Suppressor macrophage treated with lipopolysaccharide for 1 hour (primary cell): ENCODE results near the gene TMEM175.

Source experiments
- DNase-seq, 3 donors: peaks; one replicate each; pipeline ENCODE4 v3.0.0-alpha.2; 2020 to 2022

The TMEM175 gene

GRCh38 chr4:960636-961350 is 28.5 kb downstream of the TMEM175 start:
- DNase-seq = no peak

- DNase-seq = no peak
Observed at GRCh38 chr4:961351-962230, 29.3 kb downstream of the TMEM175 start.

DNA sequence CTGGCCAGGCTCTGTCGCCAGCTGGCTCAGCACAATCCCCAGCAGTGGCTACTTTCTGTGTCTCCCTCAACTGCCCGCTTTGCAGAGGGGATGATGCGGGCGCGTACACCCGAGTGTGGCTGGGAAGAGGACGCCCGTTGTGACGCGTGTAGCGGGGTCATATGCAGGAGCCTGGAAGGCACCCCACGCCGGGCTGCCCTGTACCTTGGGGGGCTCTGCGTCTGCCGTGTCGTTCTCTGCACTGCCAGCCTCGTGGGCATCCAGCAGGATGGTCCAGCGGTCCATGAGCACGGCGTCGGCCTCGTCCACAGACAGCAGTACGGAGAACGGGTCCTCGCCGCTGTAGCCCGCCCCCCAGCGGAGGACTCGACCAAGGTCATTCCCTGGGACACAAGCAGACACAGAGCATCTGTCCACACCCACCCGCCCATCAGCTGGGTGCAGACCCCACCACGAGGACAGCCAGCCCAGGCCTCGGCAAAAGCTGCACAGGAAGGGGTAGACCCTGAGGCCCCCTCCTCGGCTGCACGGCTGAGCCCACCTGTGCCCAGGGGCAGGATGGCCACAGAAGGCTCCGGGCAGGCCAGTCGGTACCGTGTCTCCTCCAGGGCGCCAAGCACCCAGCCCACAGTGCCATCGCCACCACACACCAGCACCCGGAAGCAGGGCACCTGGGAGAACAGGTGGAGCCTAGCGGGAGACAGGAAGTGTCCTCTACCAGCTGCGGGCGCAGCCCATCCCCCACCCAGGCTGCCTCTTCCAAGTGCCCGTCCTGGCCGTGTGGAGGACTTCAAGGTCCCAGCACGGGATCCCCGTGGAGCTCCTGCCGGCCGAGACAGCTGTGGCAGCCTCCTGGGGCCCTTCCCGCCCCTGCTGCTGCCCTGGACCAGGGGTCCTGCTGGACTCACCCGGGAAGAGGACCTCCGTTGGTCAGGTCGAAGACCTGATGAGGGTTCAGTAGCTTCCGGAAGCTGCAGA is 30.3 kb downstream of the TMEM175 start:
- DNase-seq = no peak

DNA sequence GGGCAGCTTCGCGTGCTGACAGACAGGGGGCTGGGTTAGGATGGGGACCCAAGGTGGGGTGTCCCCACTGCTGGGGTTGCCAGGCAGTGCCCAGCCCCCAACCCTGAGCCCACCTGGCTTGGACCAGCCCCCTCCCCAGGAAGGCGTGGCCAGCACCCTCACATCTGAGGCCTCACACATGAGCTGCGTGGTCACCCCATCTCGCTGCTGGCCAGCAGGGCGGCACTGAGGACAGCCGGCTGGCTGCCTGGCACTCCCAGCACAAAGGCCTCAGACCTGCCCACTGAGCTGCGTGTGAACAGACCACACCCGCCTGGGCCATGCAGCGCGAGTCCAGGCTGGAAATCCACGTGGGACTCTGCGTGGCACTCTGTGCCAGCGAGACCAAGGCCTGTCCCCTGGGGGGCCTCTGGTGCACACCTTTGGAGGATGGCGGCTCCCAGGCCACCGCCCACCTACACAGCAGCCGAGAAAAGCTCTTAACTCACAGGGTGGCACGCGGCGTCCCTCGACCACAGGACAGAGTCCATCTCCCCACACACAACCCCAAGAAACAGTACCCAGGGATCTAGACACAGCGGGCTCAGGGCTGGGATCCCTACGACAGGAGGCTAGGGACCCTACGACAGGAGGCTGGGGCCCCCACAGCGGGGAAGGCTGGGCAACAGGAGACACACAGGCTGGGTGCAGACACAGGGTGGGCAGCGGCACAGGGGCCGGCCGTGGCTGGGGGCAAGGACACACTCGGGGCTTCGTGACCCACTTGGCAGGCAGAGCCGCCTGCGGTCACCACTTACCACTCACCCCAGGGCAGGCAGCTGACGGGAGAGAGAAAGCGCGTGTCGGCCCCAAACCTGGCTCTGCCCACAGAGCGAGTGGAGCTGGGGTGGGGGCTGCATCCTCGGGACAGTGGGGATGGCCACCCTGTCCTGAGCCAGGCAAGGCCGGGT is 31.3 kb downstream of the TMEM175 start:
- no peak for DNase-seq

- no peak for DNase-seq
Observed at GRCh38 chr4:964346-965025, 32.2 kb downstream of the TMEM175 start.

DNA sequence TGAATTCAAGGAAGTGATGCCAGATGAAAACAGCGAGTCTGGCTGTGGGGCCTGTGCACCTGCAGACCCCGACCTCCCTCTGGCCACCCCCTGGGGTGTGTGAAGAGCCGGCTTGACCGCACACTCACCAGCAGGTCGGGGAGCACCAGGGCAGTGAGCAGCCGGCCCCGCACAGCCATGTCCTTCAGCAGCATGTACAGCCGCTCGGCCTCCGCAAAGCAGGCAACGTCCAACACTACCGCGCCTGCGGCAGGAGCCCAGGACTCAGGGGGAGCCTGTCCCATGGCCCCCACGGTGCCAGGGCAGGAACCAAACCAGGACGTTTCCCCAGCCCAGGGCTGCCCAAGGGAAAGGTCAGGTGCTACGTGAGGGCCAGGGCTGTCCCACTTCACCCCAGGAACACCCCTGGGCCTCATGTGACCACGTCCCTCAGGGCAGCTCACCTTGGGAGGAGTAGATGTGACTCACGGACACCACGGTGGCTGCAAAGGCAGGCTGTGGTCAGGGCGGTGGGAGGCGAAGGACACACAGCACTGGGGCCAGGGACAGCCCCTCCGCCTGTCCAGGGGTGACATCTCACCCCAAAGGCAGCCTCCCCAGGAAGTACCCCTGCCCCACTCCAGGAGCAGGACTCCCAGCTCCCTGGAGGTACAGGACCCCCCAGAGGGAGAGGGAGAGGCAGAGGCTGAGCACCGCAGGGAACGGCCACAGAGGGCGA is 32.9 kb downstream of the TMEM175 start:
- no peak for DNase-seq

GRCh38 chr4:965766-966134 is 33.5 kb downstream of the TMEM175 start:
- DNase-seq = no peak

DNA sequence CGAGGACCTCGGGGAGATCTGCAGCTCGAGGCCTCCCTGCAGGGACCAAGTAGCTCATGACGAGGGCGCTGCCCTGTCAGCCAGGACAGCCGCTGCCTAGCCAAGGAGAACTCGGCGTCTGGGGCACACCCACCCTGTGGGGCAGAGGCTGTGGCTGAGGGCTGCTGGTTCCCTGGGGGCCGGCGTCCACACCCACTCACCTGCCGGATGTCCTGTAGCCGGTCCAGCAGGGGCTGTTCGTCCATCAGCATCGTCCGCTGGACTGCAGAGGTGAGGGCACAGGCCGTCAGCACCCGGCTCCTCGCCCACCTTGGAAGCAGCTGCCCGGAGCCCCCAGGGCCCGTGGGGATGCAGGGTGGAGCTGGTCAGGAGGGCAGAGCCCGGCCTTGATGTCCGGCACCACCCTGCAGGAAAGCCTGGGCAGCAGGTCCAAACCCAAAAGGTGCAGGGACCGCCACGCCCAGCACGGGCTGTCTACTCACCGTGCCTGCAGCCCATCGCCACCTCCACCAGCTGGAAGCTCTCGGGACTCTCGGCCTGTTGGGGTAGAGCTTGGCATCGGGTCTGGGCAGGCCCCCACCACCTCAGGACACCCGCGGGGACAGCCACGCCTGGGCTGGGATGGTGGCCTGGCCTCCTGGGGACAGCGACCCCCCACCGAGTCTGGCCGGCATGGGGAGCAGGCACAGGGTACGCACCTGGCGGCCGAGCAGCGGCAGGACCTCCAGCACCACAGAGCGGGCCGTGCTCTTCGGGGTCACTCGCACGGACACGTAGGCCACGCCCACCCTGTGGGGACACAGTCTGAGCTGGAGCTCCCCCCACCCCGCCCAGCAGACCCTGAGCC is 34.2 kb downstream of the TMEM175 start:
- DNase-seq = no peak

DNA sequence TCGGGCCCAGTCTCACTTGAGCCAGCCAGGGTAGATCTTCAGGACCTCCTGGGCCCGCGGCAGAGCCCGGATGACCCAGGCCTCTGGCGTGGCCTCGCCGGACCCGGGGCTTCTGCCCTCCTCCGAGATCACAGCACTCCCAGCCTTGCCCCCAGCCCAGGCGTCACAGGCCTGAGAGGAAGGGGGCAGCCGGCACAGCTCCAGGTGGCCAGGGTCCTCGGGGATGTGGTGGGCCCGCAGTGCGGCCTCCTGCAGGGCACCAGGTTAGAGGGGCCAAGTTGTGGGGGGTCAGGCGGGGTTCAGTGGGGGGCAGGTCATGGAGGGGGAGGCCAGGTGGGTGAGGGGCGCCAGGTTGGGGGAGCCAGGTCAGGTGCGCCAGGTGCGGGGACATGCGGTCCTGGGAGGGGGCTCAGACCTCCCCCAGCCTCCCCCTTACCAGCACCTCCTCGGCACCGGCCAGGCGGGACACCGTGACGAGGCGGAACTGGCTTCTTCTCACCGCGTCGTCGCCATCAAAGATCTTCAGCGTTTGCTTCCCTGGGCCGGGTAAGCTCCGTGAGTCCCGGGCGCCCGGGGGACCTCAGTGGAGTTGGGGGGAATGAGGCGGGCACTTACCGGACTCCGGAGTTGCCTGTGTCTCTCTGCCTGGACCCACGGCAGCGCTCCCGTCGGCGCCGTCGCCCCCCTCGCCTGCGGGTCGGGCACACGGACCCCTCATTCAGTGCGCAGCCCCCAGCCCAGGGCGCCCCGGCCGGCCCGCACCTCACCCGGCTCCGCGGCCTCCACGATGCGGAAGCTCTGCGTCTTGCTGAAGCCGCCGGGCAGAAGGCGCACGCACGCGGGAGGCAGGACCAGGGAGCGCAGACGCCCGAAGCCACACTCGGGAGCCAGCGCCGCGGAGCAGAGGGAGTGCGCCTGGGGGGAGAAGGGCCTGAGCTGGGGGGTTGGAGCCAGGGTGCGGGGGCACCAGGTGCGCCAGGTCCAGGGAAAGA is 35.1 kb downstream of the TMEM175 start:
- DNase-seq = peak in 2 of 3 donors; percentile 14 to 49

DNA sequence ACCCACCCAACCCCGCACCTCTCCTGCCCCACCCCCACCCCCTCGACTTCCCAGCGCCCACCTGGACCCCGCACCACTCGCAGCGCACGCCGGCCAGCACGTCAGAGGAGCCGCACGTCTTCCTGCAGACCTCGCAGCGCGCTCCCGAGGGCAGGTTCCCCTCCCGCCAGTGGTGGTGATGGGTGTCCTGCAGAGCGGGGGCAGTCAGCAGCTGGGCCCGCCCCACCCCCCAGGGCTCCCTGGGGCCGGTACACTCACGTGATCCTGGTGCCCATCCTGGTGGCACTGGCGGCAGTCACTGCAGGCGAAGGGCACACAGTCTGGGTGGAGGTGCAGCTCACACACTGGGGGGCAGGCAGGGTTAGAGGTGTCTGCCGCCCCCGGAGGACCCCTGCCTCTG is 36.0 kb downstream of the TMEM175 start:
- no peak for DNase-seq

- DNase-seq = no peak
Observed at GRCh38 chr4:968621-969394, 36.5 kb downstream of the TMEM175 start.

GRCh38 chr4:970046-970745 is 37.9 kb downstream of the TMEM175 start:
- DNase-seq = peak in 2 of 3 donors; percentile 12 to 40

DNA sequence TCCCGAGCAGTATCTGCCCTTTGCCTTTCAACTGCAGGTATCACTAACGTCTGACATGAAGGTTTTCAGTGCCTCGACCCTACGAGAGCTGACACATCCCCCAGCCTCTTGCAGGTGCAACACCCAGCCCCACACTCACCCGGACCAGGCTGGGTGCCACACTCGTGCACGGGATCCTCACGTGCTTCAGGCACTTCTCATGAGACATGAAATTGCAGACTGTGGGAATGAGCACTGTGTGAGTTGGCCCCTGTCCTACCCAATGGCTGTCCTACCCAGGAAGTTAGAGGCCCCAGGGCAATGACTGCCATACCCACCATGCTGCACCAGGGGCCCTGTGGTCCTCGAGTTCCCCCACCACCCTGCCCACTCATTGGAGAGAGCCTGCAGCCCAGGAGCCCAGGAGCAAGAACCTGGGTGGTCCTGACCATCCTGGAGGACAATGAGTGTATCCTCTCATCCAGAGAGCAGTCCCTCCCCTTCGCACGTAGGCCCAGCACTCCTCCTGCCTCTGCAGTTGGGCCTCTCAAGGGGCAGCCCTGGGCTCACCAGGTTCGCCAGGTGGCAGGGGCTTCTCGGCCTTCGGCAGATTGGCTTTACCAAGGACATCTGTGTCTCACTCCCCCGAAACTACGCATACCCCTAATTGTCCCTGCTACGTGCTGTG is 38.7 kb downstream of the TMEM175 start:
- no peak for DNase-seq

DNA sequence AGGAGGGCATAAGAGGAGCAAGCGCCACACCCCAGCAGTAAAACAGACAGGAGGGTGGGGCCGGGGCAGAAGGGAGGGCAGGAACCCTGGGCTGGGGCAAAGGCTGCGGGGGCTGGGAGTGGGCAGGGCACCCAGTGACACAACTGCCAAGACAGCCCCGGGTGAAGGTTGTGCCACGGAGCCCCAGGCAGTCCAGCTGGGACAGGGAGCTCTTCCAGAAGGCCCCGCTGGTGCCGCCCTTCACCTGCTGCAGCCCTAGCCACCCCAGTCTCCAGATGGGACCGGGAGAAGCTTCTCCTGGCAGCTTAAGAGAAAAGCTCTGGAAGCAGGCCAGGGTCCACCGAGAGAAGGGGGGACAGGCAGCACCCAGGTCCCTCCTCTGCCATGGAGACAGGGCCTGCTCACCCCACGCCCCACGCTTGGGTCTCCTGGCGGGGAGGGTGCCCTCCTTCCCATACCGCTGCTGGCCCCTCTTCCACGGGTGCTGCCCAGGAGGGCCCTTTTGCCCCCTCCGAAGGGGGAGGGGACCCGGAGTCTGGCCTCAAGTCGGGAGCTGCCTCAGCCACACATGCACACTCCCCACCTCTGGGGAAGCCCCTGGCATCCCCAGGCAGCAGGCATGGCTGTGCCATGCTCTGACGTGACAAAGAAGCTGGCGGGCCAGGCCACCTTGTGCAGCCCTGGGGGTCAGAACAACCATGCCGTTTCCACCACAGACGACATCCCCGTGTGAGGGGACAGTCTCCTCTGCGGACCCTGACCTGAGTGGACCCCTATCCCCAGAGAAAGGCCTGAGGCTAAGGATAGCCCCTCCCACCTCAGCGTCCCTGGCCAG is 39.6 kb downstream of the TMEM175 start:
- DNase-seq = no peak
